Measurements from ENCODE around the gene OR7G1. TPM values are rescaled to one million over a fixed set of nuclear protein-coding genes. Genes with fewer than 3 reads are reported as not detected.
"Not testable (repeated sequence)": the region's sequence is repeated elsewhere in the genome, so short reads cannot be mapped to it uniquely, and the experiment has no call there.

OR7G1 gene
- total and polyA plus RNA-seq, 2 of the 4 experiments (the other 2 are of a cell fraction): not detected

GRCh38 chr19:9073806-9074205, 41.8 kb downstream of the OR7G1 start:
- TF ChIP-seq CHD1 (IDR thresholded peaks at IDR 0.05; ENCODE audit: low read depth, low read length) (no peak), RAD21 (IDR thresholded peaks at IDR 0.05; ENCODE audit: low read length) (no peak), RCOR1 (IDR thresholded peaks at IDR 0.05; ENCODE audit: insufficient replicate concordance, low read length) (no peak), SMC3 (IDR thresholded peaks at IDR 0.05; ENCODE audit: low read depth, low read length) (no peak), POLR2A (IDR thresholded peaks at IDR 0.05; ENCODE audit: low read depth, low read length) (no peak), RFX5 (IDR thresholded peaks at IDR 0.05; ENCODE audit: low read depth, low read length) (no peak), USF2 (IDR thresholded peaks at IDR 0.05; ENCODE audit: low read depth, low read length) (no peak), ELK1 (IDR thresholded peaks at IDR 0.05; ENCODE audit: borderline replicate concordance, low read depth, low read length) (no peak)
- Histone ChIP-seq H2AFZ (replicated peaks; ENCODE audit: low read length, poor library complexity) (no peak overlapping the region), H3K4me3 (ENCODE audit: insufficient read depth, low read depth, low read length) (no peak overlapping the region), H2BK15ac (ENCODE audit: low read depth, low read length) (no peak overlapping the region), H3K79me1 (ENCODE audit: low read depth in 1 of 2, low read length in 2 of 2) (no peaks in the 10 kb centered on the region), H3K27me3 (ENCODE audit: control insufficient read depth, insufficient read depth, low read length) (no peaks in the 10 kb centered on the region), H4K20me1 (ENCODE audit: insufficient read depth, low read length) (no peaks in the 10 kb centered on the region), H2AK9ac (replicated peaks; ENCODE audit: low read depth, low read length, poor library complexity) (no peak overlapping the region), H3K23ac (ENCODE audit: low read depth, low read length) (no peak overlapping the region), H2BK20ac (ENCODE audit: low read depth, low read length) (no peak overlapping the region), H4K5ac (ENCODE audit: low read depth, low read length) (no peak overlapping the region), H4K8ac (ENCODE audit: low read depth in 2 of 2, low read length in 2 of 2) (no peak overlapping the region), H2BK120ac (ENCODE audit: low read depth, low read length) (no peak overlapping the region), H3K4me1 (ENCODE audit: control insufficient read depth, insufficient read depth, low read length) (no peaks in the 10 kb centered on the region), H2AK5ac (ENCODE audit: low read depth, low read length) (no peak overlapping the region), H2BK5ac (ENCODE audit: low read depth, low read length, poor library complexity, severe bottlenecking) (no peak overlapping the region), H3K4ac (ENCODE audit: low read depth, low read length) (no peak overlapping the region), H3K9me1 (ENCODE audit: insufficient read depth, low read length) (no peaks in the 10 kb centered on the region), H3K4me2 (ENCODE audit: low read depth, low read length) (no peak overlapping the region), H3K14ac (replicated peaks; ENCODE audit: low read depth, low read length) (no peak overlapping the region), H3K9me3 (ENCODE audit: control insufficient read depth, insufficient read depth, low read length) (peaks cover 13% of the 10 kb centered on the region; the same call in 1 of the 2 replicates), H3K36me3 (ENCODE audit: control insufficient read depth, insufficient read depth, low read length) (no peaks in the 10 kb centered on the region), H3K27ac (ENCODE audit: insufficient read depth, low read length) (no peak overlapping the region), H3K18ac (ENCODE audit: low read depth, low read length) (no peak overlapping the region), H3K56ac (ENCODE audit: extremely low read depth, insufficient read depth, low read length) (no peak overlapping the region), H3K9ac (ENCODE audit: low read depth, low read length) (no peak overlapping the region), H4K91ac (ENCODE audit: insufficient read depth, low read depth, low read length) (no peak overlapping the region)
- ChIA-PET POLR2A (ENCODE audit: unreplicated experiment) (no interaction called here), CTCF (interaction anchor here (0.5 kb wide), 1 partner anchor 16 kb away, joined by 9 read pairs; no protein-coding TSS in a partner anchor)
- BruUV-seq (replicated peaks): no TSS peak
- in situ Hi-C loops (cut with MboI; ENCODE audit: low sequenced_read_pairs) (no loop called here), intact Hi-C loops (cut with micrococcal nuclease) (no loop called here), dilution Hi-C loops (cut with HindIII; ENCODE audit: low sequenced_read_pairs, unreplicated experiment) (no loop called here)
- no CpG with 5 or more reads among the region's 6 CpGs for WGBS, 2 experiments (ENCODE audit: extremely low coverage in 2 of 2, insufficient read length in 1 of 2)
- no peak for DNase-seq
- no peak for ATAC-seq (ENCODE audit: low read depth)

GRCh38 chr19:9071720-9072119, 43.8 kb downstream of the OR7G1 start:
- H3K4ac ChIP-seq (ENCODE audit: low read depth, low read length); H3K79me1 ChIP-seq (ENCODE audit: low read depth in 1 of 2, low read length in 2 of 2); H4K5ac ChIP-seq (ENCODE audit: low read depth, low read length); H2AK9ac ChIP-seq (replicated peaks; ENCODE audit: low read depth, low read length, poor library complexity); H3K23ac ChIP-seq (ENCODE audit: low read depth, low read length); in situ Hi-C loops (cut with MboI; ENCODE audit: low sequenced_read_pairs); H3K9me3 ChIP-seq (ENCODE audit: control insufficient read depth, insufficient read depth, low read length); H2BK120ac ChIP-seq (ENCODE audit: low read depth, low read length); H3K4me3 ChIP-seq (ENCODE audit: insufficient read depth, low read depth, low read length); CTCF ChIA-PET; H3K27me3 ChIP-seq (ENCODE audit: control insufficient read depth, insufficient read depth, low read length); H2AK5ac ChIP-seq (ENCODE audit: low read depth, low read length); H3K9me1 ChIP-seq (ENCODE audit: insufficient read depth, low read length); H2AFZ ChIP-seq (replicated peaks; ENCODE audit: low read length, poor library complexity); H3K4me2 ChIP-seq (ENCODE audit: low read depth, low read length); H3K4me1 ChIP-seq (ENCODE audit: control insufficient read depth, insufficient read depth, low read length); H4K8ac ChIP-seq (ENCODE audit: low read depth in 2 of 2, low read length in 2 of 2); H2BK15ac ChIP-seq (ENCODE audit: low read depth, low read length); H3K9ac ChIP-seq (ENCODE audit: low read depth, low read length); H4K20me1 ChIP-seq (ENCODE audit: insufficient read depth, low read length); H4K91ac ChIP-seq (ENCODE audit: insufficient read depth, low read depth, low read length); H3K18ac ChIP-seq (ENCODE audit: low read depth, low read length); intact Hi-C loops (cut with micrococcal nuclease); H2BK20ac ChIP-seq (ENCODE audit: low read depth, low read length); BruUV-seq (replicated peaks); dilution Hi-C loops (cut with HindIII; ENCODE audit: low sequenced_read_pairs, unreplicated experiment); H3K56ac ChIP-seq (ENCODE audit: extremely low read depth, insufficient read depth, low read length); H2BK5ac ChIP-seq (ENCODE audit: low read depth, low read length, poor library complexity, severe bottlenecking); DNase-seq; H3K27ac ChIP-seq (ENCODE audit: insufficient read depth, low read length); H3K36me3 ChIP-seq (ENCODE audit: control insufficient read depth, insufficient read depth, low read length); H3K14ac ChIP-seq (replicated peaks; ENCODE audit: low read depth, low read length); POLR2A ChIA-PET (ENCODE audit: unreplicated experiment); ATAC-seq (ENCODE audit: low read depth): not testable (repeated sequence)
- whole genome bisulfite sequencing, 2 experiments (ENCODE audit: extremely low coverage in 2 of 2, insufficient read length in 1 of 2): 43% methylated on average over 1 of the region's 6 CpGs; no CpG with 5 or more reads in 1 of the 2 experiments
